Measurements from ENCODE around the gene PIP4K2C.
A peak's percentile ranks its signal among the peaks of the same experiment; 100 is the strongest.
"Not testable (repeated sequence)": the region's sequence is repeated elsewhere in the genome, so short reads cannot be mapped to it uniquely, and the experiment has no call there.

The PIP4K2C gene

DNA sequence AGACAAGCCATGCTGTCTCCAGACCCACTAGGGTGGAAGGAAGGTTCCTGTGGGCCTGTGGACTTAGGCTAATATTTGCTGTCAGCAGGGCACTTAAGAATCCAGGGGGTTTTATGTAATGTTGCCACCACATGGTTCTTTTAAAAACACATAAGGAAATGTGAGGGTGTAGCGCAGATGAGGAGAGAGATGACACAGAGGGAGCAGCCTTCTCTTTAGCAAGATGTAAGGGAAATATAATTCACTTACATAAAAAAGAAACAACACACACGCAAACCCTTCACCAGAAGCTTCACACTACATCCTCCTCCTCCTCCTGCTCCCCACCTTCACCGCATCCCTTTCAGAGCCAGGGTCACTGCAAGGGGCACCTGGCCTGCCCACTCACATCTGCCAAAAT lies 4.9 kb upstream of the PIP4K2C start:
- no peak for DNase-seq

DNA sequence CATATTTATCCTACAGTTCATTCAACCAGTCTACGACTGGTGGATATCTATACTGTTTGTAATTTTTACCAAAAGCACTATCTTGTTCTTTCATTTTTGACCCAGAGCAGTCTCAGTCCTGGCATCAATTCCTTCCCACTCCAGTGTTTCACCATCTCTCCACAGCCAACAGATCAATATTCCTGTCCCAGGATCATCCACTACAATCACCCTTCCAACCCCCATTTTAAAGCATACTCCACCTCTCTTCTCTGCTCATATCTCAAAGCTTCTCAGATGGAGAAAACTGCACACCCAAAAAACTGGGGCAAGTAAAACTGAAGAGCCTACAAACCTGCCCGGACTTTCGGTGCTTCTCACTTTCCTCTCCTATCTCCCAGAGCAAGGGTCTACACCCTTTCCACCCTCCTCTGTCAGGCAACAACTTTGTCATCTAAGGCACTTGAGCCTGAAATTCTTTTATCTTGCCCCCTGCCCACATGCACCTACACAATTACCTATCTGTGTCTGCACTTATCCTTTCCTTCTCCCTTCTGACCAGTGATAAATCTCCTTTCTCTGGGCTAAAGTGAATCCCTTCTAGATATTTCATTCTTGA lies 4.1 kb upstream of the PIP4K2C start:
- DNase-seq: no peak

DNA sequence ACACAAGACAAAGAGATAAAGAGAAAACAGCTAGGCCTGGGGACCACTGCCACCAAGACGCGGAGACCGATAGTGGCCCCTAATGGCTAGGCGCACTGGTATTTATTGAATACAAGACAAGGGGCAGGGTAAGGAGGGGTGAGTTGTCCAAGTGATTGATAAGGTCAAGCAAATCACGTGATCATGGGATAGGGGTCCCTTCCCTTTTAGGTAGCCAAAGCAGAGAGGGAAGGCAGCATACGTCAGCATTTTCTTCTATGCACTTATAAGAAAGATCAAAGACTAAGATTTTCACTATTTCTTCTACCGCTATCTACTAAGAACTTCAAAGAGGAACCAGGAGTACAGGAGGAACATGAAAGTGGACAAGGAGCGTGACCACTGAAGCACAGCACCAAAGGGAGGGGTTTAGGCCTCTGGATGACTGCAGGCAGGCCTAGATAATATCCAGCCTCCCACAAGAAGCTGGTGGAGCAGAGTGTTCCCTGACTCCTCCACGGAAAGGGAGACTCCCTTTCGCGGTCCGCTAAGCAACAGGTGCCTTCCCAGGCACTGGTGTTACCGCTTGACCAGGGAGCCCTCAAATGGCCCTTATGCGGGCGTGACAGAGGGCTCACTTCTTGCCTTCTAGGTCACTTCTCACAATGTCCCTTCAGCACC lies 1.9 kb upstream of the PIP4K2C start:
- DNase-seq: not testable (repeated sequence)

DNA sequence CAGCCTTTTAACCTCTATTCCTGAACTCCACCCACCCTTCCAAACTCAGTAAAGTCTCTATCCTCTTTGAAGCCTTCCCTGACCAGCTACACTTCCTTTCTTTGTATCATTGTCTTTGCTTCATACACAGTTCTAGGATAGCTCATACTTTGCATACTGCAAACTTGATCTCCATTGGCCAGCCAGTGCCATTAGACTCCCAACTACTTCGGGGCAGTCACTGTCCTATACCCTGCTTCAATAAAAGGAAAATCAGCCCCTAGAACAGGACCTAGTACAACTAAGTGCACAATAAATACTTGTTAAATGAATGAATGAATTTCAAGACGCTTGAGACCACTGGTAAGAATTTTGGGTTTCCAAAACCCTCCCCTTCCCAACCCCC lies 521 bp upstream of the PIP4K2C start:
- DNase-seq: no peak

DNA sequence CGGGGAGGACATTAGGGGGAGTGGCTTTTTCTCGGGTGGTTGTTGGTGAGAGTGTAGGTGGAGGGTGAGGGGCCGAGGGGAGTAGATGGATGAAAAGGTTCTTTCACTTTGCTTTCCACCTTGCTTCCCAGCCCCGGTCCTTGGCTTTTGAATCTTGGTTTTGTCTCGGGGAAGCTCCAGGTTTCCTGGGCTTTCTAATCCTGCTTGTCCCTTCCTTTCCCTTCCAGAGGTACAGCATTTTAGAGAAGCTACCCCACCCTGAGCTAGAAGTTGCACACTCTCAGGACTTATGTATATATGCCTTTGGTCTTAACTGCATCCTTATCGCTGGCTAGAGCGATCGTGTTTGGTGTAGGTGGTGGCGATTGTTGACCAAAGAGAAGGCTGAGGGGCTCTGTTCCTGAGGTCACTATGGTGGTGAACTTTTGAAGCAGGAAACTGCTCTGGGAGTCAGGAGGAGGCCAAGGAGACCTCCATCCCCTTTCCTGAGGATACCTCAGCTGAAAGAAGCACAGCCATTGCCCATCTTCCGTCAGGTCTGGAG lies 862 bp downstream of the PIP4K2C start:
- DNase-seq: no peak

DNA sequence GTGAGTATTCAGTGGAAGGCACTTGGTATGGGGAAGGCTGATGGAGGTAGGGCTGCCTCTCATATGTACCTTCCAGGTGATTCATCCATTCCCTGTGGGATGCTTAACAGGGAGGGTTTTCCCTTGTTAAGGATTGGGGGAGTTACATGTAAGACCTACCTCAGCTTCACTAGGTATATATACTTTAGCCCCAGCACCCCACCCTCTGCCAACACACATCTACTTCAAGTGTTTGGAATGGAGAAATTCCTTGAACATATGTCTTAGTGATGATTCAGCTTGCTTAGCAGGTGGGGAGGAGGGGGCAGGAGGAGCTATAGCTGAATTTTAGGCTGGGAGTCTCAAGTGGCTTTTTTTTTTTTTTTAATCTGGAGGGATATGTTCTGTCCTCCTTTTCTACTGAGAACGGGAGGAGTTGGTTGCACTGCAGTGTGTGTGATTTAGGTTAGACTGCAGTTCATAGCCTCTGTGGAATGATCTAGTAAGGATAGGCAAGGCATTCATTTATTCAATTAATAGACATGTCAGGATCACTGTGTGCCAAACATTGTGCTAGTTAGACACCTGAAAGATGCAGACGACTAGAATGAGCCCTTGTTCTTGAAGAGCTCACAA lies 1.7 kb downstream of the PIP4K2C start:
- no peak for DNase-seq

DNA sequence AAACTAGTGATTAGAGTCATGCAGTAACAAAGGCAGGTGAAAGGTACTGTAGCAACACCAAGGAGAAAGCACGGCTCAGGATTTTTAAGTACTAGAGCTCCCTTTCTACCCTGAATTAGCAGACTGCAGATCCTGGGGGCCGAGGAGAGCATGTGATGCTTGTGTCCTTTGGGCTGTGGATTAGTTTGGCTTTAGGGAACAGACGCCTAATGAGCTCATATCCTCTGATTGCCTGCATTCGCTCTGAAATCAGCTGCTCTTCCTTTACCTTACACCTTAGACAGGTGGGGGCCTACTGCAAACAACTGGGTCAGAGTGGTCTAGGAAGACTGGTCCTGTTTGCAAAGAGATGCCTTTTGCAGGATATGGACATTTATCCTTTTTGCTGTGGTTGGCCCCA lies 2.2 kb downstream of the PIP4K2C start:
- no peak for DNase-seq

DNA sequence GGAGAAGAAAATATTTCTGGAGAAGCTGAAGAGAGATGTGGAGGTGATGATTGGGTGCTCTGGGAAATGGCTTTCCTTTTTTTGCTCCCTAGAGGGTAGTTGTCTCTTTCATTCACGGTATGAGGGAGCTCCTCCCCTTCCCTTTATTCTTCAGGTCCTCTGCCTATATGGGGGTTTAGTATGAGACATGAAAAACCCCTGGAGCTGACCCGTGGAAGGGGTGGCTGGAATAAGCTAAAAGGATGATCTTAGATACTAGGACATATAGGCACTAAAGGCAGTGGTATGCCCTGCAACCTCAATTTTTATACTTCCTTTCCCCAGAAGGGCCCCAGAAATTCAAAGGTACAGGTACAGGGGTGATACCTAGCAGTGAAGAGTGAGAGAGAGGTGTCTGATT lies 9.4 kb downstream of the PIP4K2C start:
- no peak for DNase-seq

DNA sequence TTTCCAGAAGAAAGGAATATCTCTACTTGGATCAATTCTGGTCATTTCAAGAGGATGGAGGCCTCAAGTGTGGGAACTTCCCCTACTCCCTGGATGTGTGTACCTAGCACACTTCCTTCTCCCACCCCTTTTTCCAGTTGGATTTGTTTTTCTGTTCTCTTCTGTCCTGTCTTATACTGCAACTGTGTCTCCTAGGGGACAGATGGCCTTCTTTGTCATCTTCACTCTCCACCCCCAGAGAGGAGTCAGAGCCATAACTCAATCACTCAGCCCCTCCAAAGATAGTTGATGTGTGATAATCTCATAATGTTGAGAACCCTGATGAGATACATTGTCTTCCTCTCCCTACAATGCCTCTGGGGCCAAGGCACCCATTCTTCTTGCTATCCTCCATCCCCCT lies 11.6 kb downstream of the PIP4K2C start:
- DNase-seq: no peak

DNA sequence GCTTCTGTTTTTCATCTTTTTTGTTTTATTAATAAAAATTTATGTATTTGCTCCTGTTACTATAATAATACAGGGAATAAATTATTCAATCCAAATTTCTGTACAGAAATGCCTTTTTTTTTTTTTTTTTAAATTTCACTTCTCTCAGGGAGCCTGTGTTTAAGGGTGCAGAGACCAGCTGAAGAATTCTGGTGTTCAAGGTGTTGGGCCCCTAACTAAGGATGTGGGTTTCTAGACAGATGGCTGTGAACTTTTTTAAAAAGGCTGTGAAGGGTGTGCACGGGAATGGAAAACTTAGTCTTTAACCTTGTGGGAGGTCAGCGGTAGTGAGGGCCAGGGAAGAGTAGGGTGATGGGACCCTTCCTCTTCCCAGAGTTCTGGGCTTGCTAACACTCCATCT lies 12.3 kb downstream of the PIP4K2C start:
- DNase-seq: no peak

DNA sequence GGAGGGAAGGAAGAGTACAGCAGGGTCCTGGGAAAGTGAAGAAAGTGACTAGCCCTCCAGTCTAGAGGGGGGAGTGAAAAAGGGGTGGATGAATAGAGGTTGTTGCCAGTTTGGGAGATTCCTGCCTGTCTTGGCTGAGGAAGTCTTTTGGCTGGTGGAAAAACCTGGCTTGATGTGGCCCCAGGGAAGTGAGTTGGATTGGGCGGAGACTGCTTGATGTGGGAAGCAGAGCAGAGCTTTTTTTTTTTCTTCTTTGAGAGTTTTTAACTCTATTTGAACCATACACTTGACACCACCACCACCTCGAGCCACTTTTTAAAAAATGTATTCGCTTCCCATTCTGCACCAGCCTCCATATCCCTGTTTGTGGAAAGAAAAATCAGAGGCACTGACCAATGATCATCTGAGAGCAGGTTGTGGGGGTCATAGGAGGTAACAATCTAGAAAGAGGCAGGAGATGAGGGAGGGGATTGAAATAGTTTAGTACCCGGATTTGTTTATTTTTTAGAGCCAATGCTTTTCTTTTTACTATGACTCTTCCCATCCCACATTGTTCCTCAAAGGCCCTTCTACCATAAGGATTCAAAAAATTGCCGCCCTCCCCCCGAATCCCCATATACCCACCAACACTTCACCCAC lies 12.9 kb downstream of the PIP4K2C start:
- peak; percentile 82 for DNase-seq

DNA sequence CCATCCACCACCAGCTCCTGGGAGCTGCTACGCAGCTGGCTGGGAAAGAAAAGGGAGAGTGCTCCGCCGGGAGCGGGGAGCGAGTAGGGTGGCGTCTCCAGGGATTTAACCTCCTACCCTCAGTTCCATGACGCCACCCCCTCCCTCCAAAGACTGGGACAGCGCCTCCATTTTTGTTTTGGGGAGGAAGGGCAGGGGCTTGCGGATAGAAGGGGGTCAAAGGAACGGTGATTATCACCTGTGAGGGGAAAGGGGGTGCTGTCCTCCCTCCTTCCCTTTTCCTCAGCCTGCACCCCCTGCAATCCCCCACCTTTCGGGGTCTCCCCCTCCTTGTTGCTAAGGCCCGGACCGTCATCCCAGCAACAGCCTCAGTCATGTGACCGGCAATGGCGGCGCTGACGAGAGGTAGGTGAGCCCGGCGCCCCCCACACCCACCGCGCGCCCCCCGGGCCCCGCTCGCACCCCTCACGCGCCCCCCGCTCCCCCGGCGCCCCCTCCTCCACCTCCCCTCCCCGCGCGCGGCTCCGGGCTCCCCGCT lies 13.5 kb downstream of the PIP4K2C start, which contains the start of gene DTX3:
Gene DTX3 (plus strand): TSS at position 371 of the 538 bp plus-strand sequence. CDS start 1,694 bp downstream, outside the sequence.
- peak; percentile 67 for DNase-seq

DNA sequence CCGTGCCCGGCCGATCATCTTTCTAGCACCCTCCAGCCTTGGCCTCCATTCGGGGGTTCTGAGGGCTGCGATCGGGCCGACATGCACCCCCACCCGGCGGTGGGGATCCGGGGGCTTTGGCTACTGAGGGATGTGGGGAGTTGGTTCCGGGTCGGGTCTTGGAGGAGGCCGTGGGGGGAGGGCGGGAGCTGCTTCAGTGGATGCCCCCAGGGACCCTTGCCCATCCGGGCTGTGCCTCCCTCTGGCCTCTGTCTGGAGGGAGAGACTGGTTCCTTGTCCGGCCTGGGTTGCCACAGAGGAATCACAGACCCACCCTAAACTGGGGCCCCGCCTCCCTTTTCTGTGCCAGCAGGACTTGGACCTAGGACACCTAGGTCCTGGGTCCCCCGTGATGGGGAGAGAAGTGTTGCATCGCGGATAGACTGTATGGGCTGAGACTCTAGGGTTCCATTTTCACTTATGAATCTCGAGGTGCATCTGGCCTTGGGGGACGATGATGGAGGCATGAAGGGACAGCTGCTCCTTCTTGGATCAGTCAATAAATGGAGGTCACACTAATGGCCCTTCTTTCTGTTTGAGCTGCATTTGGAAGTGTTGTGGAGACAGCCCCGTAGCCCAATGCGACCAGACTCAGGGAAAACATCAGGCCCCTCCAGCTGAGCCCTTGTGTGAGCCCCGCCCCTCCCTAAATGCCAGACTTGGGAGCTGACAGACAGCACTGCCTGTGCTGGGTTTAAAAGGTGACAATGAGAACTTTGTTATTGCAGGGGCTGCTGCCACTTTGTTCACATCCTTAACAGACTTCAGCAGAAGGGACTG lies 14.2 kb downstream of the PIP4K2C start:
- peak; percentile 60 for DNase-seq

DNA sequence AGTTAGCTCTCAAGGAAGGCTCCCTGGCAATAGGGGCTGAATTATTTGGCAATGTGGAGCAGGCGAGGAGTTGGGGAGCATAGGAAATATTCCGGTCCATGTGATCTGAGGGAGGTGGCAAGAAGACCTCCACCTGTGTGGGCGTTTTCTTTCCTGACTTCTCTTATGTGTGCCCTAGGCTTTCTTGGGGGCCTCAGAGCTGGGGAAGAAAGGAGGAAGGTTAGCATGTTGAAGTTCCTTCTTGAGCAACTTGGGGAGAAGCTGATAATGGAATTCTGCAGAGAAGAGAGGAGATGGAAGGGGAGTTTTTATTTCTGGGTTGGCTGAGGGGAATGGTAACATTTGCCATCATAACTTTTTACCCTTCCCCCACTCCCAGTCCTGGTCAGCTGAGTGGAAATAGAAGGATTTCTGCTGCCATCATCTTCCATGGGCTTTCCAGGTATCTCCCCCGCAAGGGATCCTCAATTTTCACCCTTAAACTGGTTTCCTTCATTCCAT lies 14.9 kb downstream of the PIP4K2C start:
- no peak for DNase-seq

DNA sequence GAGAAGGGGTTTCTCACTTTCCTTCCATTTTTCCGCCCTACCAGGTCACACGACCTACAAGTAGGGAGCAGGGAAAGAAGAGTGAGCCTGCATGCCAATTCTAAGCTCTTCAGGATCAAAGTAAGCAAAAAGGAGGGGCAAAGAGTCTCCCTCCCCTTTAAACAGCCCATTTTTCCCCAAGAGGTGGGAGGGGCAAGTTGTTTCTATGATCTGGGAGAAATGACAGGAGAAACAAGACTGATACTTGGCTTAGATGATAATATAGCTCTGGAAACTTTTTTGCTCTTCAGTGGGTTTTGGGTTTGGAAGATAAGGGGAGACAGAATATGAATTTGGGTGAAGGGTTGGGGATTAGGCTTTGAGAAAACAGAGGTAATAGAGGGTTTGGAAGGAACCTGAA lies 15.4 kb downstream of the PIP4K2C start:
- no peak for DNase-seq

DNA sequence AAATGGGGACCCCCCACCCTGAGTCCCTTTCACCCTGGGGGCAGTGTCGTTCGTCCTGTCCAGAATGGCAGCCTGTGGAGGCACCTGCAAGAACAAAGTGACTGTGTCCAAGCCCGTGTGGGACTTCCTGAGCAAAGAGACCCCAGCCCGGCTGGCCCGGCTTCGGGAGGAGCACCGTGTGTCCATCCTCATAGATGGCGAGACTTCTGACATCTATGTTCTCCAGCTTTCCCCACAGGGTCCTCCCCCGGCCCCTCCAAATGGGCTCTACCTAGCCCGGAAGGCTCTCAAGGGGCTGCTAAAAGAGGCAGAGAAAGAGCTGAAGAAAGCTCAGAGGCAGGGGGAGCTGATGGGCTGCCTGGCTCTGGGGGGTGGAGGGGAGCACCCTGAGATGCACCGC lies 15.8 kb downstream of the PIP4K2C start:
- DNase-seq: no peak

DNA sequence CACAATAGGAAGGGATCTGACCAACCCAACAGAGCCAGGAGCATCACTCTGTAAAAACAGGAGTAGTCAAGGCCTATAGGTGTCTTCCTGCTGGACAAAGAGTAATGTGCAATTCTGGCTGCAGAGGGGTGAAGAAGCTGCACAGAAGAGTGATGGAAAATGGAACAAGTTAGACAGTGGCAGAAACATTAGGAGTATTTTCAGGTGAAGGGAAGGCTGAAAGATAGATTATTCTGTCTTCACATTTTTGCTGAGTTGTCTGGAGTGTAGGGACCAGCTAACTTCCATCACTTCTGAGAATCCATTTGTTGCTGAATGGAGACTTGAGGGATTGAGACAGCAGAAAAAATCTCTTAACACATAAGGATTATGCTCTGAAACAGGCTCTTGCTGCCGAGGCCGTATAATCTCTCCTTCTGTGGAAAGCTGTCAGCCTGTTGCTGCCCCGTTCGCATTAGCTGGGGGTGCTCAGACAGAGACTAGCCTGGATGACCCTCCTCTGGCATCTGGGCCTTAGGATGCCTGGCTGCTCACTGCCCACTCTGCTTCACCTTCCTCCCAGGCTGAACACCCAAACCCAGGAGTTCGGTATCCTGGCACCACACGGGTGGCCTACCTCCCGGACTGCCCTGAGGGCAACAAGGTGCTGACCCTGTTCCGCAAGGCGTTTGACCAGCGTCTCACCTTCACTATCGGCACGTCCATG lies 17.1 kb downstream of the PIP4K2C start:
- no peak for DNase-seq

DNA sequence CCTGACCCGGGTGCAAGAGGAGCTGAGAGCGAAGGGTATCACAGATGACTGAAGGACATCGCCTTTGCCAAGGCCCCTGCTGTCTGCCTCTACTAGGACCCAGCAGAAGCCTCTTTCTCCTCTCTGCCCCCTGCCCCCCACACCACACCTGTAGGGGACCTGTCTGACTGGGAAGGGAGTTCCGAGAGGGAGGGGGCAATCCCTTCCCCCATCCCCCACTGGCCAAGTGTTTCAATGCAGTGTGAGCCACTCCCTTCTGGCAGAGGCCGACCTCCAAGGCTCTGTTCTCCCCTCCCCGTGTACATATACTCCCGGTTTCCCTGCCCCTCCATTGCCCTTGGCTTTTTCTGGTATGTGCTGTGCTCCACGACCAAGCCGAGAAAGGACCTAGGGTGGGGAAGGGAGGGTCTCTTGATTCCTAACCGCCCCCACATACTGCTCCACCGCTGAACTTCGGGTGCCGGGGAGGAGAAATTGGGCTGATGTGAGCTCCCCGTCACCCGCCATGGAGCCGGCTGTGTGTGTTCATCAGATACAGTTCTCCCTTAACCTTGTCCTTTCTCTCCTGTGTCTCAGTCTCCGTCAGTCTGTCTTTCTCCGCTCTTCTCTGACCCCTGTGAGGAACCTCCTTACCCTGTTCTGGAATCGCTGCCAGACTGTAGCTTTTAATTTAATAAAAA lies 18.2 kb downstream of the PIP4K2C start:
- no peak for DNase-seq

DNA sequence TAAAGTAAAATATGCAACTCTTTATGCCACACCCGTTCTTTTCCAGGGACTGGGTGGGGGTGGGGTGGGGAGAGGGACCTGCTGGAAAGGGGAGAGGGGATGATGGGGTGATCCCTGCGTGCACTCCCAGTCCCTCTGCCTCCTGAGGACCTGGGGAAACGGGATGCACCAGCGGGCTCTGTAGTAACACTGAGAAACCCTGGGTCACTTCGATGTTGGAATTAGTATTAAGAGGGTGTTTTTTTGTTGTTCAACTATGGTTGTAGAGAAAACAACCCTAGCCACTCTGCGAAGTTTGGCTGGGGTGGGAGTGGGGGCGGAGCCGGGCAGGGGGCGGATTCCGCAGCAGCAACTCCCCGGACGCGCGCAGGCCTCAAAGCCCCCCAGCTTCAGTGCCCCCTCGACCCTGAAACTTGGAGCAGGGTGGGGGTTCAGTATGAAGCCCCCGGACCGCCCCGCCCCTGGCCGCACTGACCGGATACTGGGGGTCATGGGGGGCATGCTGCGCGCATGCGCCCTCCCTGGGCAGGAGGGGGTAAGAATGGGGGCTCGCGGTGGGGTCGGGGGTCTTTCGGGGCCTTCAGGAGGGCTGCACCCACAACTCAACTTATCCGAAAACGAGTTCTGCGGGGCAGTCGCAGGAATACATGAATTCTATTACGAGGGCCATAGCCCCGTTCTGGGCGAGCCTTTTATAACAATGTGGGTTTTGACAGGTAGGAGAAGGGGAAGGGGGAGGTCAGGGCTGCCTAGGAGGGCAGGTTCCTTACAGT lies 19.0 kb downstream of the PIP4K2C start:
- peak; percentile 64 for DNase-seq

DNA sequence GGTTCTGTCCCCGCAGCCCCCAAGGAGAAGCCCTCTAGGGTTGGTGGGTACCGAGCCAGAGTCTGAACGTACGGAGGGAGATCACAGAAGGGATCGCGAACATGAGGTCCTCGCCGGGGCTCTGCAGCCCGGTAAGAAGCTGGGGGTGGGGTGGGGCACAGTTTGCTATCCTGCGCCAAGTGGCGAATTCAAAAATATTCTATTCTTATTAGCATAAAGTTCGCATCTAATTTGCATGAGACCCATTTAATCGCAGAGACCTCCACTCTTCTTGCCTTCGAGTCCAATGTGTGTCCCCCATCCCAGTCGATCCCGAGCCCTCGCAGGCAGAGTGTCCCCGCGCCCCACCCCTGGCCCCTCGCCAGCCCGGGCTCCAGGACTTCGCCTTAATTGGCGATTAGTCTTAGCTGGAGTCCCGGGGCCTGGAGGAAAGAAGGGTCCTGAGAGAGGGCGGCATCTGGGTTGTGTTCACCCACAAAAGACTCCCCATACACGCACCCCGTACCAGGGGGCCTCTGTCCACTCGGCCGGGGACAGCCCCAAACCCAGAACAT lies 19.6 kb downstream of the PIP4K2C start:
- DNase-seq: peak; percentile 65

All from right forelimb (tissue), 1 donor.